Activated naive CD8-positive, alpha-beta T cell treated with anti-CD3 and anti-CD28 coated beads, Interleukin-2, amount 50 U/mL, for 24 hours (primary cell): ENCODE results near the gene ASTL.
"Not testable (repeated sequence)": the region's sequence is repeated elsewhere in the genome, so short reads cannot be mapped to it uniquely, and the experiment has no call there.

Source experiments
- ATAC-seq: fragments of 150-1000 bp; cut with Tn5 transposase; one replicate; pipeline ENCODE4 v1.10.0; 2021
- DNase-seq: peaks from one replicate; pipeline ENCODE4 v3.0.0; 2021
- H3K27ac Mint-ChIP-seq: one replicate; pipeline ENCODE4 v1.8.0; 2021; ENCODE audit warnings: mild to moderate bottlenecking, mixed read lengths
- H3K27me3 Mint-ChIP-seq: one replicate; pipeline ENCODE4 v1.8.0; 2021; ENCODE audit warnings: mixed read lengths
- H3K36me3 Mint-ChIP-seq: one replicate; pipeline ENCODE4 v1.8.0; 2021; ENCODE audit warnings: low read depth, mixed read lengths
- H3K4me1 Mint-ChIP-seq: one replicate; pipeline ENCODE4 v1.8.0; 2021; ENCODE audit warnings: mixed read lengths
- H3K4me3 Mint-ChIP-seq: one replicate; pipeline ENCODE4 v1.8.0; 2021; ENCODE audit warnings: mild to moderate bottlenecking, moderate library complexity, mixed read lengths
- H3K9me3 Mint-ChIP-seq: one replicate; pipeline ENCODE4 v1.8.0; 2021; ENCODE audit warnings: mixed read lengths

The ASTL gene

DNA sequence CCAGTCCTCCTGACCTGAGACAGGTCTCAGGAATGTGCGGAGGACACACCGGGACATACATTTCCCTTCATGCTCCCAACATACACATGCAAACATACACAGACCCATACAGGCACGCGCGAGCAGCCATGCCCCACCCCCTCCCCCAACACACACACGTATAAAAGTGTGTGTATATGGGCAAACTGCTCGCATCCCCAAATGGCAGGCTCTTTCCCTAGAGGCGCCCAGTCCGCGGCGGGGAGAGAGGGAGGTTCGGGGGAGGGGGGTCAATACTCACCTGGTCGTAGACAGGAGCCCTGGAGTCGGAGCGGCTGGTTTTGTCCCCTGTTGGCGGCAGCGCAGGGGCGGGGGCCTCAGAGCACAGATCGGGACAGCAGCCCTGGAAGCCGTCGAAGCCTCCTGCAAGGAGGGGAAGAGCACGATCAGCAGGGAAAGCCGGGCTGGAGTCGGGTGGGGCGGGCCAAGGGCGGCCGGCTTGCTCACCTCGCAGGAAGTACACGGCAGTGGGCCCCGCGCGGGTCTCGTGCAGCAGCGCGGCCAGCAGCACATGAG, 6.3 kb upstream of the ASTL start:
- peak overlapping the region; percentile 94 for H3K4me3 Mint-ChIP-seq
- no peak for ATAC-seq
- peak overlapping the region; percentile 97 for H3K27ac Mint-ChIP-seq
- peaks cover 2% of the 10 kb centered on the region for H3K27me3 Mint-ChIP-seq
- peaks cover 65% of the 10 kb centered on the region for H3K4me1 Mint-ChIP-seq
- peak; percentile 56 for DNase-seq
- H3K9me3 Mint-ChIP-seq: no peaks in the 10 kb centered on the region
- H3K36me3 Mint-ChIP-seq: peaks cover 34% of the 10 kb centered on the region

DNA sequence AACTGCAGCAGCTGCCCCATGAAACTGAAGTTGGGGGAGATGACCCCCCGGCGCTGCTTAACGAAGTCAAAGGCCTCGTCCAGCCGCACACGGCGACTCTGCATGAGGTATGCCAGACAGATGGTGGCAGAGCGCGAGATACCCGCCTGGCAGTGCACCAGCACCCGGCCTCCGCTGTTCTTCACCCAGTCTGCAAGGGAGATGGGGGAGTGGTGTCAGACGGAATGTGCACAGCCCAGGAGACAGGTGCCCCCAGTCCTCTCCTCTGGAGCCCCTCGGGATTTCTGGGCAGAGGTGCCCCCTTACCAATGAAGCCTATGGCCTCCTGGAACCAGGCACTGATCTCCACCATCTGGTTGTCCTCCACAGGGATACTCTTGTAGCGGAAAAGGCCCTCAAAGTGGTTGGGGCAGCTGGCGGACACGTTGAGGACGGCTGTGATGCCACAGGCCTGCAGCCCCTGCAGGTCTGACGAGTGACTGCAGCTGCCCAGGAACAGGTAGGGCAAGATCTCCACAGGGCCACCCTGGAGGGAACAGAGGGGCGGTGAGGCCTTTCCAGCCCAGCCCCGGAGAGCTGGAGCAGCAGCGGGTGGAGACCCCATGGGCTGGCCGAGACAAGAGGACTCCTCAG, 5.7 kb upstream of the ASTL start:
- H3K27ac Mint-ChIP-seq: peak overlapping the region; percentile 97
- peaks cover 2% of the 10 kb centered on the region for H3K27me3 Mint-ChIP-seq
- peak overlapping the region; percentile 94 for H3K4me3 Mint-ChIP-seq
- ATAC-seq (no peak), DNase-seq (no peak)
- H3K36me3 Mint-ChIP-seq: peaks cover 34% of the 10 kb centered on the region
- H3K9me3 Mint-ChIP-seq: no peaks in the 10 kb centered on the region
- H3K4me1 Mint-ChIP-seq: peaks cover 65% of the 10 kb centered on the region

DNA sequence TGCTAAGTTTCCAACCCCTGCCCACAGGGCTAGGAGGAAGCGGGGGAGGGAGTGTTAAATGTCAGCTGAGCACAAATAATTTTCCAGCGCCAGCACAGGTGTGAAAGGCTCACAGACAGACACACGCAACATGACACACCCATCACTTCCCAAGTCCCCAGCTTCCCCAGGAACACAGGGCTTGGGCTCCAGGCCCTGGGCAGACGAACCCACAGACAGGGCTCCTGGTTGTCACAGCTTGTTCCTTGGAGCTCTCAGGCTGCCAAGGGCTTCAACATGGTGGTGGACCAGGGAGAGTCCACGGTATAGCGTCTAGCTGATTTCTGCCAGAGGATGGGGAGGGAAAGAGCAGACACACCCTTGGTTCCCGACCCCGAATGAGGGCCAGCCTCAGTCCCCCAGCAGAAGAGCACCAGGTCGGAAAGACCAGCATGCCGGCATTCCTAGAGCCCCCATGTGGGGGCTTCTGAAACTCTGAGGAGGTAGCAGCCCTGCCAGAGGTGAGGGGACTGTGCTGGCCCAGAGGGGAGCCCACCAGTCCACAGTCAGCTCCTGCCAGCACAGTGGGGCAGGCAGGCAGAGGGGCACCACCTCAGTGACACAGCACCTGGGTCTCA, 5.0 kb upstream of the ASTL start:
- Mint-ChIP-seq H3K9me3 (no peaks in the 10 kb centered on the region), H3K27ac (peak overlapping the region; percentile 97), H3K36me3 (peaks cover 34% of the 10 kb centered on the region), H3K4me1 (peaks cover 62% of the 10 kb centered on the region), H3K27me3 (peaks cover 2% of the 10 kb centered on the region), H3K4me3 (peak overlapping the region; percentile 94)
- ATAC-seq (no peak), DNase-seq (no peak)

DNA sequence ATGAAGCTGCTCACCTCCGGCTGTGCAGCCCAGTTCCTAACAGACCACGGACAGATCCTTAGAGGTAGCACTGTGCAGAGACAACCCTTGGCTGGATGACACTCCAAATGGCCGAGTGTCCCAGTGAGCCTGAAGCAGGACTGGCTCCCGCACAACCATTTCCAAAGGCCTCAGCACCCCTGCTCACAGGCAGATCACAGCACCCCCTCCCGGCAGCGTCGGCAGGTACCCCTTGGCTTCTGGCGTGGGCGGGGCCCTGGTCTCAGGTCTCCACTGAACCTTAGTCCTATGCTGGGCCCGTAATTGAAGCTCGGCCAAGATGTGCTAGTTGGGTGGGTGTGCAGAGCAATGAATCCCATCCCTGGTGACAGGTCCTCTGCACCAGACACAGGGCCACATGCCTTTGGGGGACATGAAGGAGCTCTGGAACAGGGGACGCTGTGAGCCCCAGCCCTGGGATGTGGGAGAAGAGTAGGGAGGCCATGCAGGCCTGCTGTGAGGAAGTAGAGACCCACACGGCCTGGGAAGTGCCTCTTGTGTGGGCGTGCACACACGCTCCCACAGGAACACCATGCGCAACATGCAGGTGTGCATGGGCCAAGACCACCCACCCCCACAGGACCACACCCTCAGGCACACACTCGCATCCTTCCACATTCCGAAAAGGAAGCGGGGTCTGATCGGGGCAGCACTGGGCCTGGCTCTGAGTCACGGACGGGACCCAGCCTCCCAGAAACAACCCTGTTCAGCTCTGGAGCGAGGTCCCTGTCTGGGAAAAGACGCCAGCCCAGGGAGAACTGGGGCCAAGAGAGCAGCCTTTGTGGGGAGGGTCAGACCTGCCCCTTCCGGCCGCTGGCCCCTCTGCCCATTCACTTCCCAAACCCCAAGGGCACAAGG, 4.2 kb upstream of the ASTL start:
- Mint-ChIP-seq H3K27me3 (peaks cover 2% of the 10 kb centered on the region), H3K27ac (peak overlapping the region; percentile 97), H3K4me3 (peak overlapping the region; percentile 94), H3K36me3 (peaks cover 34% of the 10 kb centered on the region), H3K9me3 (no peaks in the 10 kb centered on the region), H3K4me1 (peaks cover 55% of the 10 kb centered on the region)
- peak; percentile 86 for DNase-seq
- ATAC-seq: peak; percentile 10

DNA sequence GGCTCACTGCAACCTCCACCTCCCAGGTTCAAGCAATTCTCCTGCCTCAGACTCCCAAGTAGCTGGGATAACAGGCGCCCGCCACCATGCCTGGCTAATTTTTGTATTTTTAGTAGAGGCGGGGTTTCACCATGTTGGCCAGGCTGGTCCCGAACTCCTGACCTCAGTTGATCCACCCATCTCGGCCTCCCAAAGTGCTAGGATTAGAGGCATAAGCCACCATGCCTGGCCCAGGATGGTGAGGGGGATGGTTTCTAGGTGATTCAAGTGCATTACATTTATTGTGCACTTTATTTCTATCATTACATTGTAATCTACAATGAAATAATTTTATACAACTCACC, 3.3 kb upstream of the ASTL start:
- Mint-ChIP-seq H3K4me1 (peaks cover 46% of the 10 kb centered on the region), H3K4me3 (peak overlapping the region; percentile 94), H3K36me3 (peaks cover 34% of the 10 kb centered on the region), H3K27ac (peak overlapping the region; percentile 97)
- ATAC-seq, H3K9me3 Mint-ChIP-seq, DNase-seq, H3K27me3 Mint-ChIP-seq: not testable (repeated sequence)

DNA sequence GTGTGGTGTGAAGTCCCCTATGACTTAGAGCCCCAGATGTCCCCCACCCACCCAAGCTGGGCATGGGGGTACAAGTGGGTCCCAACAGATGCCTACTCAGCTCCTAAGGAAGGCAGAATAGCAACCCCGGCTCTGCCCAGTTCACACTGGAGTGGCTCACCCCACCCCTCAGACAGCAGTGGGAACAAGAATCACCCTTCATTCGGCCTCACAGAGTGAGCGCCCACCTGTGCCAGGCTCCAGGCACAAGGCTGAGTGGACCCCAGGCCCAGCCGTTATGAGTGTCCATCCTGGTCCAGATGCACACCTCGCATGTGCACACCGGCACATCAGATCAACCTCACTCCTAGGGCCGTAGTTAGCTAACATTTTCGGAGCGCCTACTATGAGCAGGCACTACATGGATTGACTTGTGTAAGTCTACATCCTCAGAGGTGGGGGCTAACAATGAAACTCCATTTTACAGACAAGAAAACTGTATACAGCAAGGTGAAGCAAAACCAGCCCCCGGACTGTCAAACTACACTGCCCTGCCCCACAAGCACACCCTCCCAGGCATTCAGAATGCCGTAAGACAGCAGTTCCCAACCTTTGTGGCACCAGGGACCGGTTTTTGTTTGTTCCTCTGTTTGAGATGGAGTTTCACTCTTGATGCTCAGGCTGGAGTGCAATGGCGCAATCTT, 2.8 kb upstream of the ASTL start:
- H3K4me3 Mint-ChIP-seq: peak overlapping the region; percentile 94
- peaks cover 33% of the 10 kb centered on the region for H3K36me3 Mint-ChIP-seq
- no peaks in the 10 kb centered on the region for H3K9me3 Mint-ChIP-seq
- ATAC-seq (no peak), DNase-seq (no peak)
- H3K4me1 Mint-ChIP-seq: peaks cover 42% of the 10 kb centered on the region
- H3K27ac Mint-ChIP-seq: peak overlapping the region; percentile 18
- no peaks in the 10 kb centered on the region for H3K27me3 Mint-ChIP-seq

DNA sequence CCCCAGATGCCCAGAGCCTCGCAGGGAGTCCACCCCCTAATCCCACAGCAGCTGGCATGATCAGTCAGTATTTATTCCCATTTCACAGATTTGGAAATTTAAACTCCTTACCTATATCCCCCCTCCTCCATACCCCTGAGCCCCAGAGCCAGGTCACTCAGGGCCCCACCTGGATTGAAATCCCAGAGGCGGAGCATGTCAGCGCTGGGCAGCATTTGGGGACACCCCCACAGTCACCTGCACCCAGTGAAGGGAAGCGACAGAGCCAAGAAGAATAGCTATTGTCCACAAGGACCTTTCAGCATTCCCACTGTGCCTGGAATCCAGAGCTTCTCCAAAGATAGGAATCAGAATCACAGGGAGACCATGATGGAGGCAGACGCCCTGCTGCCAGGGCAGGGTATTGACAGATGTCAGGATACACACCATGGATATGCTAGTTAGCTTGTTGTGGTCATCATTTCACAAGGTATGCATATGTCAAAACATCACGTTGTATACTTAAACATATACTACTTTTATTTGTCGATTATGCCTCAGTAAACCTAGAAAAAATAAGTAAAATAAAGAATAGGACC, 968 bp upstream of the ASTL start:
- no peak for DNase-seq
- peak overlapping the region; percentile 73 for H3K27ac Mint-ChIP-seq
- peak overlapping the region; percentile 34 for H3K4me3 Mint-ChIP-seq
- no peaks in the 10 kb centered on the region for H3K9me3 Mint-ChIP-seq
- H3K36me3 Mint-ChIP-seq: peaks cover 28% of the 10 kb centered on the region
- ATAC-seq: no peak
- no peaks in the 10 kb centered on the region for H3K27me3 Mint-ChIP-seq
- peaks cover 34% of the 10 kb centered on the region for H3K4me1 Mint-ChIP-seq

DNA sequence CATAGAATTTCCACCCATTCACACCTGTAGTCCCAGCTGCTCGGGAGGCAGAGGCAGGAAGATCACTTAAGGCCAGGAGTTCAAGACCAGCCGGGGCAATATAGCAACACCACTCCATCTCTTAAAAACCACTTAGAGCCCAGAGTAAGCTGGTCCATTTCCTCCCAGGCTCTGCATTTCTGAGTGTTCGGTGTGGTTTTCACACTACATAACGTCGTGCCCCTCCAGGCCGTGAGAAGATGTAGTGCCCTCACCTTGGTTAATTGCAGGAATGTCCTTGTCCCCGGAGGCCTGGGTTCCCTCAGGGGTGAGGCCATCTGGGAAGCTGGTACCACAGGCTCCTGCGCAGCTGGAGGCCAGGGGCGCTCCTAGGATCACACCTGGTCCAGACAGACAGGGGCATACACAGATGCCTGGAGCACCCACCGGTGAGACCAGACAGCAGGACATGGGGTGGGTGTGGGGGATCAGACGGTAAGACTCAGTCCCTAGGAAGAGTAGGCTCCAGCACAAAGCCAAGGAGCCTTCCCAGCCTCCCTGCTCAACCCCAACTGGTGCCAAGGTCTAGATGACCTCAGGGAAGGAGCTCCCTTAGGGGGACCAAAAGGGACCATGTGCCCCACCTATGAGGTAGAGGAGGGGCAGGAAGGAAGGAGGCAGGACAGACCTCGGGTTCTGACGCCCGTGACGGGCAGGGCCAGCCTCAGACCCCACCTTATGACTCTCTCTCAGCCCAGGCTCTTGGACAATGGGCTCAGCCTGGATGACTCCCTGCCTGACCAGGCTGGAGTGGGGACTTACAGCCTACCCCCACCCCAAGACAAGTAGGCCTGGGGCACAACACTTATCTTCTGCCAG, 752 bp downstream of the ASTL start:
- ATAC-seq (no peak), DNase-seq (no peak)
- Mint-ChIP-seq H3K27ac (no peak overlapping the region), H3K27me3 (no peaks in the 10 kb centered on the region), H3K4me3 (no peak overlapping the region), H3K36me3 (peaks cover 11% of the 10 kb centered on the region), H3K4me1 (peaks cover 29% of the 10 kb centered on the region), H3K9me3 (no peaks in the 10 kb centered on the region)

DNA sequence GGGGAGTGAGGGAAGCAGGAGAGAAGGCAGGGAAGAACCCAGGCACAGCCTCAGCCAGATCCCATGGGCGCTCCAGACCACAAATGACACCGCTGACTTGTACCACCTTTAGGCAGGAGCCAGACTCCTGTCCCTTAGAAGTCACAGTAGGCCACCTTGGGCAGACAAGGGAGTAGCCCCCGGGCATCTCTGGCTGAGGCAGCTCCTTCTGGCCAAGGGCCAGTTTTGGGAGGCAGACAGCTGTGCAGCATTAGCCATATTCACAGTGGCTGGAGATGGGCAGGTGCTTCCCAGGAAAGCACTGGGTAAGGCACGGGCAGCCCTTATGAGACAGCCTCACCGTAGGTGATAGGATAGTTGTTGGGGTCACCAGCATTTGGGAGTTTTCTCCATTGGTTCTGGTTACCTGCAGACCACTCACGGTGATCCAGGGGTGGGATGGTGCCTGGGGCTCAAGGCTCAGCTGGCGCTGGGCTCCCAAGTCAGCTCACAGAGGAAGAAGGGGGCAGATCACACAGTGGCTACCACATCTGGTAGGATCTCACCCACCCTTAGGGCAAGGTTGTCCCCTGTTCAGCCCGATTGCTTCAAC, 2.1 kb downstream of the ASTL start:
- H3K9me3 Mint-ChIP-seq: no peaks in the 10 kb centered on the region
- H3K4me1 Mint-ChIP-seq: peaks cover 30% of the 10 kb centered on the region
- no peak for ATAC-seq
- no peak for DNase-seq
- no peak overlapping the region for H3K4me3 Mint-ChIP-seq
- no peak overlapping the region for H3K27ac Mint-ChIP-seq
- H3K27me3 Mint-ChIP-seq: no peaks in the 10 kb centered on the region
- peaks cover 1% of the 10 kb centered on the region for H3K36me3 Mint-ChIP-seq

DNA sequence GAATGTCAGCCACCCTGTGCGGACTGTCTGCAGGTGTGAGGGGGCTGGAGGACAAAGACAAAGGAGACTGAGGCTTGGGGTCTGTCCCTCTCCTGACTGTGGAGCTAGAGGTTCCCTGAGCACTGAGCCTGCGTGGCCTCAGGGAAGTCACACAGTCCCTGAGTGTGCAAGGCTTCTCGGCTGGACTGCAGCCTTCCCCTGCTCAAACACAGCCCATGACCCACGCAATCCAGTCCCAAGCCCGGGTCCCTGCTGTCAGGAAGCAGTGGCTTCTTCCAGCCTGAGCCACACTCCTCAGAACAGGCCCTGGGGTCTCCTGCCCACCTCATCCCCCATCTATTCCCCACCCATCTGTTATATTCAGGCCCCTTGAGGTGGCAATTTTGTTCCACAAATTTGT, 2.7 kb downstream of the ASTL start:
- Mint-ChIP-seq H3K27me3 (no peaks in the 10 kb centered on the region), H3K4me1 (peaks cover 28% of the 10 kb centered on the region), H3K4me3 (no peak overlapping the region), H3K27ac (no peak overlapping the region), H3K9me3 (no peaks in the 10 kb centered on the region), H3K36me3 (peaks cover 1% of the 10 kb centered on the region)
- ATAC-seq (no peak), DNase-seq (no peak)

DNA sequence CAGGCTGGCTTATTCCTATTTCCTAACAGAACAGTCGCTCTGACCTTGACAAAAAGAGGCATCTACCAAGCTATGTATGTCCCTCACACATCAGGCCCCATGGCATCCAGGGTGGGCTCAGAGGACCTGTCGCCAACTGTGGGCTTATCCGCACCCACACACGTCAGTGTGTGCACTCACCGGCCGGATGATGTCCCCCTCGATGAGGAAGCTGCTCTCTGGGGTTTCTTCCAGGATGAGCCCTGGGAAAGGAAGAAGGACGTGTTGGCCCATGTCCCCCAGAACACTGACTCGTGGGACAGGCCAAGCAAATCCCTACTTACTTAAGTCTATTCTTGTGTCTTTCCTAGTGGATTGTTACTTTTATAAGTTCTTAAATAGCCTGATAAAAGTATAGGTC, 3.1 kb downstream of the ASTL start:
- no peak overlapping the region for H3K4me3 Mint-ChIP-seq
- no peaks in the 10 kb centered on the region for H3K9me3 Mint-ChIP-seq
- no peaks in the 10 kb centered on the region for H3K36me3 Mint-ChIP-seq
- no peaks in the 10 kb centered on the region for H3K27me3 Mint-ChIP-seq
- H3K4me1 Mint-ChIP-seq: peaks cover 28% of the 10 kb centered on the region
- DNase-seq: no peak
- no peak overlapping the region for H3K27ac Mint-ChIP-seq
- ATAC-seq: no peak

DNA sequence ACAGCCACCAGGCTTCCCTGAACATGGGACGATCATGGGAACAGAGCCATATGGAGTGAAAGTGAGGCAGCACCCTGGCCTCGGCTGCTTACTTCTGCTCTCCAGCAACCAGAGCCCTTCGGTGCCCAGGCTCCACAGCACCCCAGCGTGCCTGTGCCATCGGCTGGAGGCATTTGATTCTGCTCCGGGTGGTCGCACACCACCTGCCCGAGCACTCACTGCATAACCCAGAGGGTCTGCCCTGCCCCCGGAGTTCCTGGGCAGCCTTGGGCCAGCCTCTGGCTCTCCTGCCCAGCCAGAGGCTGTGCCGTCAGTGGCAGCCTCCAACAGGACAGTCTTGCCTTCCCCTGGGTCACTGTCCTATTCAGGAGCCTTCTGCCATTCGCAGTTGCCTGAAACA, 3.9 kb downstream of the ASTL start:
- no peaks in the 10 kb centered on the region for H3K36me3 Mint-ChIP-seq
- no peaks in the 10 kb centered on the region for H3K9me3 Mint-ChIP-seq
- no peak overlapping the region for H3K27ac Mint-ChIP-seq
- ATAC-seq (no peak), DNase-seq (no peak)
- no peaks in the 10 kb centered on the region for H3K27me3 Mint-ChIP-seq
- peaks cover 26% of the 10 kb centered on the region for H3K4me1 Mint-ChIP-seq
- H3K4me3 Mint-ChIP-seq: no peak overlapping the region
